Activated naive CD4-positive, alpha-beta T cell treated with anti-CD3 and anti-CD28 coated beads, Interleukin-2, amount 50 U/mL, for 72 hours (primary cell): ENCODE data around the gene PPA1. TPM values are rescaled to one million over a fixed set of nuclear protein-coding genes. Genes with fewer than 3 reads are reported as not detected.
"Not testable (repeated sequence)": the region's sequence is repeated elsewhere in the genome, so short reads cannot be mapped to it uniquely, and the experiment has no call there.

Experiments used
- ATAC-seq, 2 donors: fragments of 150-1000 bp; cut with Tn5 transposase; 2 replicates each; pipeline ENCODE4 v1.10.0; 2021; ENCODE audit warnings: mild to moderate bottlenecking in 2 of 2, moderate library complexity in 2 of 2
- DNase-seq, 2 donors: peaks; one replicate each; pipeline ENCODE4 v3.0.0; 2021 to 2022; ENCODE audit warnings: low spot score in 2 of 2
- H3K27ac Mint-ChIP-seq, 2 donors: one replicate each; pipeline ENCODE4 v1.8.0; 2022; ENCODE audit warnings: mild to moderate bottlenecking in 2 of 2, mixed read lengths in 2 of 2
- H3K36me3 Mint-ChIP-seq, 2 donors: one replicate each; pipeline ENCODE4 v1.8.0; 2022; ENCODE audit warnings: mixed read lengths in 2 of 2
- H3K9me3 Mint-ChIP-seq, 2 donors: one replicate each; pipeline ENCODE4 v1.8.0; 2022; ENCODE audit warnings: mixed read lengths in 2 of 2
- total RNA-seq, 2 donors: library from RNA; stranded (reverse); gene quantifications; one replicate each; pipeline ENCODE4 v1.2.3, GENCODE V29; 2022

PPA1 gene
- total RNA-seq, 2 donors from 2014 or later, result 233 to 258 TPM

GRCh38 chr10:70167246-70167645, 66.0 kb downstream of the PPA1 start:
- Mint-ChIP-seq H3K27ac (peak overlapping the region in 1 of 2 donors; percentile 1), H3K36me3 (peaks cover 11 to 46% of the 10 kb centered on the region in 2 donors), H3K9me3 (no peaks in the 10 kb centered on the region)
- ATAC-seq, result no peak
- DNase-seq, result no peak

DNA sequence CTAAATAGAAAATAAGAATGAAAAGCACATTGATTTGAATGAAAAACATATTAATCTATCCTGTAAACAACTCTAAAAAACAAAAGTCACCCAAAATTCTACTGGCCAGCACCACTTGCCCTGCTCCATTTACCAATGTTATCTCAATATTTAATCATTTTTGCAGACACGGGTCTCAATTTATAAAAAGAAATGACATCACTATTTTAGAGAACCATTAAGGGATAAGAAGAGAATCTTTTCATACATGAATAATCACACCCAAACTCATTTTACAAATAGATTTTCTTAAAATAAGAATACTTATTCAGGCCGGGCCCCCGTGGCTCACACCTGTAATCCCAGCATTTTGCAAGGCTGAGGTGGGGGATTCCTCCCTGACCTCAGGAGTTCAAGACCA, 66.8 kb downstream of the PPA1 start:
- ATAC-seq (no peak), DNase-seq (no peak)
- Mint-ChIP-seq H3K36me3 (peaks cover 16 to 55% of the 10 kb centered on the region in 2 donors), H3K27ac (peak overlapping the region in 1 of 2 donors; percentile 33), H3K9me3 (no peaks in the 10 kb centered on the region)

DNA sequence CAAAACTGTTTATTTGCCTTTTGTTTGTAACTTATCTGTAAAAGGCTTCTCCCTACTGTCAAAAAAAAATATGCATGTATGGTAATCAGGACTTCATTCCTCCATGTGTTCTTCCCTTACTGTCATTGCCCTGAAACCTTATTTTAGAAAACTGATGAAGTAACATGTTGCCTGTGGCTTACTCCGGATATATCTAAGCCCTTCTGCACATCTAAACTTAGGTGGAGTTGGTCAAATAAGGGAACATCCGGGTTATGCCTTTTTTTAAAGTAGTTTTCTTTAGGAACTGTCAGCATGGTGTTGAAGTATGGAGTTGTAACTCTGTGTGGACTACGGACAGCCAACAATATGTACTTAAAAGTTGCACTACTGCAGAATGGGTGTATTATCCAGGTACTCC, 69.1 kb downstream of the PPA1 start:
- Mint-ChIP-seq H3K9me3 (no peaks in the 10 kb centered on the region), H3K36me3 (peaks cover 7 to 63% of the 10 kb centered on the region in 2 donors), H3K27ac (peak overlapping the region in 1 of 2 donors; percentile 89)
- DNase-seq (no peak), ATAC-seq (no peak)

GRCh38 chr10:70163448-70163847, 69.8 kb downstream of the PPA1 start:
- DNase-seq (no peak), ATAC-seq (peak; percentile 7 to 53)
- H3K27ac Mint-ChIP-seq, result peak overlapping the region; percentile 89 to 98
- no peaks in the 10 kb centered on the region for H3K9me3 Mint-ChIP-seq
- H3K36me3 Mint-ChIP-seq, result peaks cover 5 to 57% of the 10 kb centered on the region in 2 donors

- DNase-seq, result peak in 1 of 2 donors; percentile 61
- peak; percentile 89 to 94 for ATAC-seq
- Mint-ChIP-seq H3K36me3 (peaks cover 5 to 57% of the 10 kb centered on the region in 2 donors), H3K27ac (peak overlapping the region; percentile 89 to 98), H3K9me3 (no peaks in the 10 kb centered on the region)
Measured at GRCh38 chr10:70162892-70163201, 70.4 kb downstream of the PPA1 start.

GRCh38 chr10:70162151-70162891, 70.9 kb downstream of the PPA1 start:
- no peaks in the 10 kb centered on the region for H3K9me3 Mint-ChIP-seq
- peak; percentile 69 to 80 for ATAC-seq

GRCh38 chr10:70160798-70161197, 72.4 kb downstream of the PPA1 start:
- ATAC-seq (no peak), DNase-seq (no peak)
- H3K9me3 Mint-ChIP-seq, result no peaks in the 10 kb centered on the region
- H3K27ac Mint-ChIP-seq, result peak overlapping the region; percentile 72 to 89
- H3K36me3 Mint-ChIP-seq, result peaks cover 9 to 48% of the 10 kb centered on the region in 2 donors

More at GRCh38 chr10:70162151-70162891, 70.9 kb downstream of the PPA1 start:
- H3K36me3 Mint-ChIP-seq, result peaks cover 5 to 56% of the 10 kb centered on the region in 2 donors
- no peak for DNase-seq
- peak overlapping the region; percentile 89 to 98 for H3K27ac Mint-ChIP-seq

DNA sequence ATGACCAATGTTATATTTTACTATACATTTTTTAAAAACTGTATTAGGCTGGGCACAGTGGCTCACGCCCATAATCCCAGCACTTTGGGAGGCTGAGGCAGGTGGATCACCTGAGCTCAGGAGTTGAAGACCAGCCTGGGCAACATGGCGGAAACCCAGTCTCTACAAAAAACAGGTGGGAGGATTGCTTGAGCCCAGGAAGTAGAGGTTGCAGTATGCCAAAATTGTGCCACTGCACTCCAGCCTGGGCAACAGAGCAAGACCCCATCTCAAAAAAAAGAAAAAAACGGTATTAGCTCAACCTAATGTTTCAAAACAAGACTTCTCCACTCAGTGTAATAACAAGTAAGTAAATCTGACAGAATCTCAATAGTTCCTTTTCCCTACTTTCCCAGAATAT, 73.9 kb downstream of the PPA1 start:
- ATAC-seq, H3K9me3 Mint-ChIP-seq, DNase-seq: not testable (repeated sequence)
- peaks cover 15 to 44% of the 10 kb centered on the region in 2 donors for H3K36me3 Mint-ChIP-seq
- H3K27ac Mint-ChIP-seq, result peak overlapping the region in 1 of 2 donors; percentile 30

DNA sequence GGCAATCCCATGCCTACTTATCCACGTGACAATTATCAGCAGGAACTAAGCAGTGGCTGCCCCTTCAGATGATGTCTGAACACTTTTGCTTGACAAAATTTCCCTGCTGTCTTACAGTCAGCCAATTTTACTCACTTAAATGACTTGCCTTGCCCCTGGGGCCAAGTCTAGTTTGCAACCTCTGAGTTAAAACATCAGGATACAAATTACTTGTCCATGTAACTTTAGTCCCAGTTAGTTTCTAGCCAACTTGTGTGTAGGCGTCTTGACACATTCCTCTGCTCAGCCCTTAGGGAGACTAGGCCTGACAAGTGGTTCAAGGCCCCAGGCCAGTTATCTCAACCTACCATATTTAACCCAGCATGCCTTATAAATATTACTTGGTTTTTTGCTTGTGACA, 75.1 kb downstream of the PPA1 start:
- peaks cover 15 to 42% of the 10 kb centered on the region in 2 donors for H3K36me3 Mint-ChIP-seq
- no peaks in the 10 kb centered on the region for H3K9me3 Mint-ChIP-seq

GRCh38 chr10:70155255-70155838, 77.9 kb downstream of the PPA1 start:
- ATAC-seq, result no peak
- H3K36me3 Mint-ChIP-seq, result peaks cover 19 to 32% of the 10 kb centered on the region in 2 donors
- H3K27ac Mint-ChIP-seq, result peak overlapping the region; percentile 22 to 58
- no peak for DNase-seq
- H3K9me3 Mint-ChIP-seq, result no peaks in the 10 kb centered on the region

More for the DNA sequence above, 75.1 kb downstream of the PPA1 start:
- DNase-seq (no peak), ATAC-seq (no peak)
- no peak overlapping the region for H3K27ac Mint-ChIP-seq

Other genes starting within 250 kb of the PPA1 start
- gene MACROH2A2, start 180.6 kb downstream of the PPA1 start, total RNA-seq, result 1 to 10 TPM; 2.0 to 6.3 TPM
- 10 to 100 TPM in 1 of 2 donors, 1 to 10 TPM in 1; 5.1 to 10.5 TPM for gene AIFM2, start 100.6 kb downstream of the PPA1 start, total RNA-seq
- gene TYSND1, start 86.7 kb downstream of the PPA1 start, total RNA-seq, result 10 to 100 TPM in 1 of 2 donors, 1 to 10 TPM in 1; 6.4 to 15.4 TPM
- 100 to 1,000 TPM in 1 of 2 donors, 10 to 100 TPM in 1; 76.2 to 105 TPM for gene SAR1A, start 62.9 kb downstream of the PPA1 start, total RNA-seq
- gene NPFFR1, start 50.6 kb upstream of the PPA1 start, total RNA-seq, result not detected
- gene LRRC20, start 149.2 kb upstream of the PPA1 start, total RNA-seq, result 10 to 100 TPM; 10.5 to 12.9 TPM
- gene EIF4EBP2, start 170.7 kb upstream of the PPA1 start, total RNA-seq, result 10 to 100 TPM in 1 of 2 donors, 1 to 10 TPM in 1; 9.2 to 24.3 TPM
- gene NODAL, start 208.3 kb upstream of the PPA1 start, total RNA-seq, result not detected
- 1 to 10 TPM in 1 of 2 donors, under 1 TPM in 1; 0.20 to 4.8 TPM for gene PALD1, start 245.3 kb upstream of the PPA1 start, total RNA-seq